ENCODE measurements around the gene HDAC1.

Gene HDAC1

DNA sequence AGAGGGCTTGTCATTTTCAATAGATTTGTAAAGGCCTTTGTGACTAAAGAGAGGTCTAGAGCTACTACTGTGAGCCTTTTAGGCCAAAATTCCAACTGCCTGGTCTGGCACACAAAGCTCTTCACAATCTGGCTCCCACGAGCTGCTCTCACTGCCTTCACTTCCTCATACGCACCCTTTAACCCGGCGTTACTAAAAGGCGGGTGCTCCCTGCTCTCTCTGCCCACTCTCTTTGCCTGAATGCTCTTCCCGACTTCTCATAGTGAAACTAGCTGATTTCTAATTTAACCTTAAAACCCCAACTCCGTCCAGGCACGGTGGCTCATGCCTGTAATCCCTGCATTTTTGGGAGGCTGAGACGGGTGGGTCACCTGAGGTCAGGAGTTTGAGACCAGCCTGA, 88.2 kb downstream of the HDAC1 start:
- no peak for TF ChIP-seq POLR2AphosphoS5 (IDR thresholded peaks at IDR 0.05; ENCODE audit: low read depth, low read length)
- TF ChIP-seq TAF1 (IDR thresholded peaks at IDR 0.05; ENCODE audit: borderline replicate concordance, insufficient read depth, low read length) = no peak
- TF ChIP-seq, protein P1, sequence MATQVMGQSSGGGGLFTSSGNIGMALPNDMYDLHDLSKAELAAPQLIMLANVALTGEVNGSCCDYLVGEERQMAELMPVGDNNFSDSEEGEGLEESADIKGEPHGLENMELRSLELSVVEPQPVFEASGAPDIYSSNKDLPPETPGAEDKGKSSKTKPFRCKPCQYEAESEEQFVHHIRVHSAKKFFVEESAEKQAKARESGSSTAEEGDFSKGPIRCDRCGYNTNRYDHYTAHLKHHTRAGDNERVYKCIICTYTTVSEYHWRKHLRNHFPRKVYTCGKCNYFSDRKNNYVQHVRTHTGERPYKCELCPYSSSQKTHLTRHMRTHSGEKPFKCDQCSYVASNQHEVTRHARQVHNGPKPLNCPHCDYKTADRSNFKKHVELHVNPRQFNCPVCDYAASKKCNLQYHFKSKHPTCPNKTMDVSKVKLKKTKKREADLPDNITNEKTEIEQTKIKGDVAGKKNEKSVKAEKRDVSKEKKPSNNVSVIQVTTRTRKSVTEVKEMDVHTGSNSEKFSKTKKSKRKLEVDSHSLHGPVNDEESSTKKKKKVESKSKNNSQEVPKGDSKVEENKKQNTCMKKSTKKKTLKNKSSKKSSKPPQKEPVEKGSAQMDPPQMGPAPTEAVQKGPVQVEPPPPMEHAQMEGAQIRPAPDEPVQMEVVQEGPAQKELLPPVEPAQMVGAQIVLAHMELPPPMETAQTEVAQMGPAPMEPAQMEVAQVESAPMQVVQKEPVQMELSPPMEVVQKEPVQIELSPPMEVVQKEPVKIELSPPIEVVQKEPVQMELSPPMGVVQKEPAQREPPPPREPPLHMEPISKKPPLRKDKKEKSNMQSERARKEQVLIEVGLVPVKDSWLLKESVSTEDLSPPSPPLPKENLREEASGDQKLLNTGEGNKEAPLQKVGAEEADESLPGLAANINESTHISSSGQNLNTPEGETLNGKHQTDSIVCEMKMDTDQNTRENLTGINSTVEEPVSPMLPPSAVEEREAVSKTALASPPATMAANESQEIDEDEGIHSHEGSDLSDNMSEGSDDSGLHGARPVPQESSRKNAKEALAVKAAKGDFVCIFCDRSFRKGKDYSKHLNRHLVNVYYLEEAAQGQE (IDR thresholded peaks at IDR 0.05; ENCODE audit: insufficient read depth in 1 of 2, low read depth in 2 of 2, low read length in 2 of 2) = no peak
- TF ChIP-seq FOXP2 (optimal IDR thresholded peaks at IDR 0.05; ENCODE audit: borderline replicate concordance, extremely low read depth, extremely low read length, insufficient read depth) = no peak
- TF ChIP-seq SIN3A (IDR thresholded peaks at IDR 0.05; ENCODE audit: borderline replicate concordance, insufficient read depth, low read length) = no peak

Measured in PFSK-1 (cell line).